ENCODE measurements around the gene SEC14L6.

SEC14L6 gene

GRCh38 chr22:30591191-30591587, 44.6 kb upstream of the SEC14L6 start:
- TF ChIP-seq REST (IDR thresholded peaks at IDR 0.05; ENCODE audit: insufficient replicate concordance, low read depth), result no peak
- no peak for DNase-seq (ENCODE audit: low read depth in 1 of 2, low spot score in 1 of 2)
- peak overlapping the region; percentile 90 for H3K27ac ChIP-seq (replicated peaks)
- H3K4me3 ChIP-seq (replicated peaks; ENCODE audit: insufficient read depth, low read length), result peak overlapping the region; percentile 89
- H3K27me3 ChIP-seq (ENCODE audit: insufficient read depth, poor library complexity, severe bottlenecking), result peaks cover 3% of the 10 kb centered on the region

GRCh38 chr22:30586414-30586813, 39.9 kb upstream of the SEC14L6 start:
- DNase-seq (ENCODE audit: low read depth in 1 of 2, low spot score in 1 of 2), result no peak
- Histone ChIP-seq H3K27ac (replicated peaks) (no peak overlapping the region), H3K27me3 (ENCODE audit: insufficient read depth, poor library complexity, severe bottlenecking) (no peaks in the 10 kb centered on the region), H3K4me3 (replicated peaks; ENCODE audit: insufficient read depth, low read length) (no peak overlapping the region)
- TF ChIP-seq REST (IDR thresholded peaks at IDR 0.05; ENCODE audit: insufficient replicate concordance, low read depth) (no peak), CTCF (IDR thresholded peaks at IDR 0.05; ENCODE audit: insufficient read depth, low read length) (no peak), POLR2AphosphoS5 (IDR thresholded peaks at IDR 0.05; ENCODE audit: low read depth) (no peak), SPI1 (IDR thresholded peaks at IDR 0.05; ENCODE audit: borderline replicate concordance, low read depth) (no peak), GABPA (IDR thresholded peaks at IDR 0.05; ENCODE audit: low read depth) (no peak)

GRCh38 chr22:30584441-30584840, 37.9 kb upstream of the SEC14L6 start:
- Histone ChIP-seq H3K27me3 (ENCODE audit: insufficient read depth, poor library complexity, severe bottlenecking) (no peaks in the 10 kb centered on the region), H3K4me3 (replicated peaks; ENCODE audit: insufficient read depth, low read length) (no peak overlapping the region), H3K27ac (replicated peaks) (no peak overlapping the region)
- TF ChIP-seq REST (IDR thresholded peaks at IDR 0.05; ENCODE audit: insufficient replicate concordance, low read depth) (no peak), POLR2AphosphoS5 (IDR thresholded peaks at IDR 0.05; ENCODE audit: low read depth) (0 out of 2 replicates have a peak, but pooled peaks have one; percentile 30)
- DNase-seq (ENCODE audit: low read depth in 1 of 2, low spot score in 1 of 2), result no peak

GRCh38 chr22:30582788-30583545, 36.4 kb upstream of the SEC14L6 start:
- DNase-seq (ENCODE audit: low read depth in 1 of 2, low spot score in 1 of 2), result no peak
- Histone ChIP-seq H3K27me3 (ENCODE audit: insufficient read depth, poor library complexity, severe bottlenecking) (no peaks in the 10 kb centered on the region), H3K27ac (replicated peaks) (no peak overlapping the region), H3K4me3 (replicated peaks; ENCODE audit: insufficient read depth, low read length) (no peak overlapping the region)
- TF ChIP-seq GABPA (IDR thresholded peaks at IDR 0.05; ENCODE audit: low read depth) (no peak), POLR2AphosphoS5 (IDR thresholded peaks at IDR 0.05; ENCODE audit: low read depth) (no peak), SPI1 (IDR thresholded peaks at IDR 0.05; ENCODE audit: borderline replicate concordance, low read depth) (no peak), REST (IDR thresholded peaks at IDR 0.05; ENCODE audit: insufficient replicate concordance, low read depth) (no peak), CTCF (IDR thresholded peaks at IDR 0.05; ENCODE audit: insufficient read depth, low read length) (no peak)
